GM23338 (cell line): ENCODE results near the gene POLR3G. TPM values are rescaled to one million over a fixed set of nuclear protein-coding genes. Genes with fewer than 3 reads are reported as not detected.

Experiments
- ATAC-seq: fragments of 200-7000 bp; cut with Tn5 transposase; 3 replicates; pipeline ENCODE4 v1.9.1; 2020
- DNase-seq: peaks from one replicate; pipeline ENCODE4 v3.0.0-alpha.2; 2015; ENCODE audit warnings: low spot score
- H2AFZ ChIP-seq: fragments of 200-600 bp; sonication (generic); 2 replicates; pipeline ENCODE4 v1.8.0; 2016; ENCODE audit warnings: antibody characterized with exemption, mild to moderate bottlenecking, moderate library complexity
- H3F3A ChIP-seq: fragments of 200-600 bp; sonication (generic); replicated peaks from 2 replicates; pipeline ENCODE4 v1.8.0; 2017; ENCODE audit warnings: antibody characterized with exemption, mixed run types, low read depth
- H3K27ac ChIP-seq: fragments of 200-600 bp; sonication (generic); 2 replicates; pipeline ENCODE4 v1.6.1; 2016; ENCODE audit warnings: low read depth
- H3K27me3 ChIP-seq: fragments of 200-600 bp; sonication (generic); 2 replicates; pipeline ENCODE4 v1.8.0; 2016; ENCODE audit warnings: mild to moderate bottlenecking, mixed run types, moderate library complexity; ENCODE audit not compliant: insufficient read depth
- H3K36me3 ChIP-seq: fragments of 200-600 bp; sonication (generic); 2 replicates; pipeline ENCODE4 v1.8.0; 2016; ENCODE audit warnings: mild to moderate bottlenecking; ENCODE audit not compliant: insufficient read depth
- H3K4me1 ChIP-seq: fragments of 200-600 bp; sonication (generic); 2 replicates; pipeline ENCODE4 v1.8.0; 2016; ENCODE audit warnings: mild to moderate bottlenecking, moderate library complexity; ENCODE audit not compliant: insufficient read depth
- H3K4me2 ChIP-seq: fragments of 200-600 bp; sonication (generic); 2 replicates; pipeline ENCODE4 v1.7.1; 2017; ENCODE audit warnings: mixed run types
- H3K4me3 ChIP-seq: fragments of 200-600 bp; sonication (generic); 2 replicates; pipeline ENCODE4 v1.6.1; 2016; ENCODE audit warnings: mixed run types
- H3K79me2 ChIP-seq: fragments of 200-600 bp; sonication (generic); replicated peaks from 2 replicates; pipeline ENCODE4 v1.8.0; 2017; ENCODE audit warnings: mild to moderate bottlenecking; ENCODE audit not compliant: insufficient read depth
- H3K9me2 ChIP-seq: fragments of 200-600 bp; sonication (generic); 2 replicates; pipeline ENCODE4 v1.8.0; 2017; ENCODE audit not compliant: insufficient read depth
- H4K20me1 ChIP-seq: fragments of 200-600 bp; sonication (generic); replicated peaks from 2 replicates; pipeline ENCODE4 v1.8.0; 2017; ENCODE audit warnings: mild to moderate bottlenecking; ENCODE audit not compliant: insufficient read depth
- H3K27ac Mint-ChIP-seq: 2 replicates; pipeline ENCODE4 v1.8.0; 2020; ENCODE audit warnings: inconsistent platforms, mild to moderate bottlenecking, moderate library complexity, mixed read lengths
- H3K27me3 Mint-ChIP-seq: 3 replicates; pipeline ENCODE4 v1.8.0; 2022; ENCODE audit warnings: low read depth, mild to moderate bottlenecking, moderate library complexity, mixed read lengths, inconsistent platforms; ENCODE audit not compliant: insufficient read depth, poor library complexity
- H3K36me3 Mint-ChIP-seq: 3 replicates; pipeline ENCODE4 v1.8.0; 2021; ENCODE audit warnings: low read depth, mild to moderate bottlenecking, inconsistent platforms, moderate library complexity, mixed read lengths
- H3K4me1 Mint-ChIP-seq: 3 replicates; pipeline ENCODE4 v1.8.0; 2020; ENCODE audit warnings: mild to moderate bottlenecking, inconsistent platforms, mixed read lengths
- H3K4me3 Mint-ChIP-seq: 3 replicates; pipeline ENCODE4 v1.8.0; 2021; ENCODE audit warnings: moderate library complexity, mild to moderate bottlenecking, inconsistent platforms, mixed read lengths
- H3K9me3 Mint-ChIP-seq: 3 replicates; pipeline ENCODE4 v1.8.0; 2020; ENCODE audit warnings: moderate library complexity, mild to moderate bottlenecking, inconsistent platforms, mixed read lengths
- EZH2 ChIP-seq: fragments of 200-600 bp; sonication (generic); IDR thresholded peaks from one replicate; pipeline ENCODE4 v1.8.0; 2017; ENCODE audit warnings: antibody characterized with exemption, mild to moderate bottlenecking, low read depth; ENCODE audit not compliant: unreplicated experiment
- JUNB ChIP-seq: IDR thresholded peaks from one replicate; pipeline ENCODE4 v1.6.1; 2016; ENCODE audit warnings: antibody characterized with exemption; ENCODE audit not compliant: unreplicated experiment
- NANOG ChIP-seq: IDR thresholded peaks from 2 replicates; pipeline ENCODE4 v1.6.1; 2016; ENCODE audit warnings: antibody characterized with exemption, borderline replicate concordance
- POLR2AphosphoS5 ChIP-seq: IDR thresholded peaks from 2 replicates; pipeline ENCODE4 v1.6.1; 2016; ENCODE audit warnings: antibody characterized with exemption, low read depth
- STAT1 ChIP-seq: IDR thresholded peaks from one replicate; pipeline ENCODE4 v1.6.1; 2016; ENCODE audit warnings: antibody characterized with exemption; ENCODE audit not compliant: unreplicated experiment
- ZNF331 ChIP-seq: fragments of 250-450 bp; sonication (Bioruptor Pico); IDR thresholded peaks from 2 replicates; pipeline ENCODE4 v1.5.0; 2020; ENCODE audit warnings: low read depth, mild to moderate bottlenecking, moderate library complexity
- polyA plus RNA-seq: library from polyadenylated mRNA; unstranded; fragments of >200 nt; fragmentation: Nextera tagmentation; extraction: Ambion mirVana; gene quantifications from 2 replicates; pipeline ENCODE4 v1.2.1, GENCODE V29; 2016
- total RNA-seq: library from RNA; depleted of rRNA; stranded (reverse); fragments of >200 nt; shearing (Covaris generic); gene quantifications from 2 replicates; pipeline ENCODE4 v1.2.3, GENCODE V29; 2014
- TF ChIP-seq, protein P1 (sequence below): fragments of 250-450 bp; sonication (Bioruptor Pico); IDR thresholded peaks from 2 replicates; pipeline ENCODE4 v1.5.0; 2020; ENCODE audit warnings: mild to moderate bottlenecking, moderate library complexity
- TF ChIP-seq, protein P2 (sequence below): IDR thresholded peaks from 2 replicates; pipeline ENCODE4 v1.6.1; 2016; ENCODE audit warnings: antibody characterized with exemption
- TF ChIP-seq, protein P3 (sequence below), 2 experiments: fragments of 200-600 bp in 1 of 2; sonication (generic) in 1 of 2; conservative IDR thresholded peaks; 2 replicates each; pipeline versions ENCODE4 v1.5.1 to v1.6.1; 2016 to 2017; ENCODE audit warnings: antibody characterized with exemption in 2 of 2, low read depth in 2 of 2, mild to moderate bottlenecking in 2 of 2, moderate library complexity in 1 of 2

POLR3G gene
- total and polyA plus RNA-seq, 2 experiments from 2014 or later, result 147 to 376 TPM

- no peak overlapping the region for H2AFZ ChIP-seq
- DNase-seq (no peak), ATAC-seq (no peak)
- peaks cover 6% of the 10 kb centered on the region for H3K27me3 Mint-ChIP-seq
- peaks cover 90% of the 10 kb centered on the region for H3K79me2 ChIP-seq
- peaks cover 20% of the 10 kb centered on the region; the same call in 1 of the 2 replicates for H3F3A ChIP-seq
- no peaks in the 10 kb centered on the region; the same call in 1 of the 2 replicates for H4K20me1 ChIP-seq
- peaks cover 69% of the 10 kb centered on the region for H3K4me1 Mint-ChIP-seq
- H3K9me2 ChIP-seq, result no peaks in the 10 kb centered on the region
- H3K4me2 ChIP-seq, result no peak overlapping the region
- H3K4me1 ChIP-seq, result peaks cover 46% of the 10 kb centered on the region
- peak overlapping the region; percentile 72 for H3K27ac Mint-ChIP-seq
- H3K4me3 Mint-ChIP-seq, result peak overlapping the region; percentile 11; the same call in 1 of the 3 replicates
- no peaks in the 10 kb centered on the region for H3K27me3 ChIP-seq
- TF ChIP-seq POLR2AphosphoS5, result no peak
- no peak for TF ChIP-seq EZH2
- no peak for TF ChIP-seq ZNF331 (CRISPR knock-in tag)
- TF ChIP-seq, protein P1, sequence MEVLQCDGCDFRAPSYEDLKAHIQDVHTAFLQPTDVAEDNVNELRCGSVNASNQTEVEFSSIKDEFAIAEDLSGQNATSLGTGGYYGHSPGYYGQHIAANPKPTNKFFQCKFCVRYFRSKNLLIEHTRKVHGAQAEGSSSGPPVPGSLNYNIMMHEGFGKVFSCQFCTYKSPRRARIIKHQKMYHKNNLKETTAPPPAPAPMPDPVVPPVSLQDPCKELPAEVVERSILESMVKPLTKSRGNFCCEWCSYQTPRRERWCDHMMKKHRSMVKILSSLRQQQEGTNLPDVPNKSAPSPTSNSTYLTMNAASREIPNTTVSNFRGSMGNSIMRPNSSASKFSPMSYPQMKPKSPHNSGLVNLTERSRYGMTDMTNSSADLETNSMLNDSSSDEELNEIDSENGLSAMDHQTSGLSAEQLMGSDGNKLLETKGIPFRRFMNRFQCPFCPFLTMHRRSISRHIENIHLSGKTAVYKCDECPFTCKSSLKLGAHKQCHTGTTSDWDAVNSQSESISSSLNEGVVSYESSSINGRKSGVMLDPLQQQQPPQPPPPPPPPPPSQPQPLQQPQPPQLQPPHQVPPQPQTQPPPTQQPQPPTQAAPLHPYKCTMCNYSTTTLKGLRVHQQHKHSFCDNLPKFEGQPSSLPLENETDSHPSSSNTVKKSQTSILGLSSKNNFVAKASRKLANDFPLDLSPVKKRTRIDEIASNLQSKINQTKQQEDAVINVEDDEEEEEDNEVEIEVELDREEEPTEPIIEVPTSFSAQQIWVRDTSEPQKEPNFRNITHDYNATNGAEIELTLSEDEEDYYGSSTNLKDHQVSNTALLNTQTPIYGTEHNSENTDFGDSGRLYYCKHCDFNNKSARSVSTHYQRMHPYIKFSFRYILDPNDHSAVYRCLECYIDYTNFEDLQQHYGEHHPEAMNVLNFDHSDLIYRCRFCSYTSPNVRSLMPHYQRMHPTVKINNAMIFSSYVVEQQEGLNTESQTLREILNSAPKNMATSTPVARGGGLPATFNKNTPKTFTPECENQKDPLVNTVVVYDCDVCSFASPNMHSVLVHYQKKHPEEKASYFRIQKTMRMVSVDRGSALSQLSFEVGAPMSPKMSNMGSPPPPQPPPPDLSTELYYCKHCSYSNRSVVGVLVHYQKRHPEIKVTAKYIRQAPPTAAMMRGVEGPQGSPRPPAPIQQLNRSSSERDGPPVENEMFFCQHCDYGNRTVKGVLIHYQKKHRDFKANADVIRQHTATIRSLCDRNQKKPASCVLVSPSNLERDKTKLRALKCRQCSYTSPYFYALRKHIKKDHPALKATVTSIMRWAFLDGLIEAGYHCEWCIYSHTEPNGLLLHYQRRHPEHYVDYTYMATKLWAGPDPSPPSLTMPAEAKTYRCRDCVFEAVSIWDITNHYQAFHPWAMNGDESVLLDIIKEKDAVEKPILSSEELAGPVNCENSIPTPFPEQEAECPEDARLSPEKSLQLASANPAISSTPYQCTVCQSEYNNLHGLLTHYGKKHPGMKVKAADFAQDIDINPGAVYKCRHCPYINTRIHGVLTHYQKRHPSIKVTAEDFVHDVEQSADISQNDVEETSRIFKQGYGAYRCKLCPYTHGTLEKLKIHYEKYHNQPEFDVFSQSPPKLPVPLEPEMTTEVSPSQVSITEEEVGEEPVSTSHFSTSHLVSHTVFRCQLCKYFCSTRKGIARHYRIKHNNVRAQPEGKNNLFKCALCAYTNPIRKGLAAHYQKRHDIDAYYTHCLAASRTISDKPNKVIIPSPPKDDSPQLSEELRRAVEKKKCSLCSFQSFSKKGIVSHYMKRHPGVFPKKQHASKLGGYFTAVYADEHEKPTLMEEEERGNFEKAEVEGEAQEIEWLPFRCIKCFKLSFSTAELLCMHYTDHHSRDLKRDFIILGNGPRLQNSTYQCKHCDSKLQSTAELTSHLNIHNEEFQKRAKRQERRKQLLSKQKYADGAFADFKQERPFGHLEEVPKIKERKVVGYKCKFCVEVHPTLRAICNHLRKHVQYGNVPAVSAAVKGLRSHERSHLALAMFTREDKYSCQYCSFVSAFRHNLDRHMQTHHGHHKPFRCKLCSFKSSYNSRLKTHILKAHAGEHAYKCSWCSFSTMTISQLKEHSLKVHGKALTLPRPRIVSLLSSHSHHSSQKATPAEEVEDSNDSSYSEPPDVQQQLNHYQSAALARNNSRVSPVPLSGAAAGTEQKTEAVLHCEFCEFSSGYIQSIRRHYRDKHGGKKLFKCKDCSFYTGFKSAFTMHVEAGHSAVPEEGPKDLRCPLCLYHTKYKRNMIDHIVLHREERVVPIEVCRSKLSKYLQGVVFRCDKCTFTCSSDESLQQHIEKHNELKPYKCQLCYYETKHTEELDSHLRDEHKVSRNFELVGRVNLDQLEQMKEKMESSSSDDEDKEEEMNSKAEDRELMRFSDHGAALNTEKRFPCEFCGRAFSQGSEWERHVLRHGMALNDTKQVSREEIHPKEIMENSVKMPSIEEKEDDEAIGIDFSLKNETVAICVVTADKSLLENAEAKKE (CRISPR knock-in tag), result no peak
- TF ChIP-seq, protein P2, sequence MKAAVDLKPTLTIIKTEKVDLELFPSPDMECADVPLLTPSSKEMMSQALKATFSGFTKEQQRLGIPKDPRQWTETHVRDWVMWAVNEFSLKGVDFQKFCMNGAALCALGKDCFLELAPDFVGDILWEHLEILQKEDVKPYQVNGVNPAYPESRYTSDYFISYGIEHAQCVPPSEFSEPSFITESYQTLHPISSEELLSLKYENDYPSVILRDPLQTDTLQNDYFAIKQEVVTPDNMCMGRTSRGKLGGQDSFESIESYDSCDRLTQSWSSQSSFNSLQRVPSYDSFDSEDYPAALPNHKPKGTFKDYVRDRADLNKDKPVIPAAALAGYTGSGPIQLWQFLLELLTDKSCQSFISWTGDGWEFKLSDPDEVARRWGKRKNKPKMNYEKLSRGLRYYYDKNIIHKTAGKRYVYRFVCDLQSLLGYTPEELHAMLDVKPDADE, result no peak
- TF ChIP-seq NANOG, result no peak
- no peak for TF ChIP-seq JUNB
- TF ChIP-seq STAT1, result no peak
- TF ChIP-seq, protein P3, sequence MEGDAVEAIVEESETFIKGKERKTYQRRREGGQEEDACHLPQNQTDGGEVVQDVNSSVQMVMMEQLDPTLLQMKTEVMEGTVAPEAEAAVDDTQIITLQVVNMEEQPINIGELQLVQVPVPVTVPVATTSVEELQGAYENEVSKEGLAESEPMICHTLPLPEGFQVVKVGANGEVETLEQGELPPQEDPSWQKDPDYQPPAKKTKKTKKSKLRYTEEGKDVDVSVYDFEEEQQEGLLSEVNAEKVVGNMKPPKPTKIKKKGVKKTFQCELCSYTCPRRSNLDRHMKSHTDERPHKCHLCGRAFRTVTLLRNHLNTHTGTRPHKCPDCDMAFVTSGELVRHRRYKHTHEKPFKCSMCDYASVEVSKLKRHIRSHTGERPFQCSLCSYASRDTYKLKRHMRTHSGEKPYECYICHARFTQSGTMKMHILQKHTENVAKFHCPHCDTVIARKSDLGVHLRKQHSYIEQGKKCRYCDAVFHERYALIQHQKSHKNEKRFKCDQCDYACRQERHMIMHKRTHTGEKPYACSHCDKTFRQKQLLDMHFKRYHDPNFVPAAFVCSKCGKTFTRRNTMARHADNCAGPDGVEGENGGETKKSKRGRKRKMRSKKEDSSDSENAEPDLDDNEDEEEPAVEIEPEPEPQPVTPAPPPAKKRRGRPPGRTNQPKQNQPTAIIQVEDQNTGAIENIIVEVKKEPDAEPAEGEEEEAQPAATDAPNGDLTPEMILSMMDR (conservative IDR thresholded peaks at IDR 0.05; ENCODE audit: low read depth in 2 of 2), result no peak
- no peaks in the 10 kb centered on the region for H3K9me3 Mint-ChIP-seq
- peaks cover 72% of the 10 kb centered on the region for H3K36me3 Mint-ChIP-seq
- H3K27ac ChIP-seq, result peak overlapping the region; percentile 83
- no peak overlapping the region for H3K4me3 ChIP-seq
- H3K36me3 ChIP-seq, result peaks cover 9% of the 10 kb centered on the region; the same call in 1 of the 2 replicates
Measured at GRCh38 chr5:90480699-90481098, 6.0 kb downstream of the POLR3G start.
